ENCODE data around the gene AP4E1.

GRCh38 chr15:50906954-50907600 is 1.4 kb upstream of the AP4E1 start:
- TF ChIP-seq, protein P1, sequence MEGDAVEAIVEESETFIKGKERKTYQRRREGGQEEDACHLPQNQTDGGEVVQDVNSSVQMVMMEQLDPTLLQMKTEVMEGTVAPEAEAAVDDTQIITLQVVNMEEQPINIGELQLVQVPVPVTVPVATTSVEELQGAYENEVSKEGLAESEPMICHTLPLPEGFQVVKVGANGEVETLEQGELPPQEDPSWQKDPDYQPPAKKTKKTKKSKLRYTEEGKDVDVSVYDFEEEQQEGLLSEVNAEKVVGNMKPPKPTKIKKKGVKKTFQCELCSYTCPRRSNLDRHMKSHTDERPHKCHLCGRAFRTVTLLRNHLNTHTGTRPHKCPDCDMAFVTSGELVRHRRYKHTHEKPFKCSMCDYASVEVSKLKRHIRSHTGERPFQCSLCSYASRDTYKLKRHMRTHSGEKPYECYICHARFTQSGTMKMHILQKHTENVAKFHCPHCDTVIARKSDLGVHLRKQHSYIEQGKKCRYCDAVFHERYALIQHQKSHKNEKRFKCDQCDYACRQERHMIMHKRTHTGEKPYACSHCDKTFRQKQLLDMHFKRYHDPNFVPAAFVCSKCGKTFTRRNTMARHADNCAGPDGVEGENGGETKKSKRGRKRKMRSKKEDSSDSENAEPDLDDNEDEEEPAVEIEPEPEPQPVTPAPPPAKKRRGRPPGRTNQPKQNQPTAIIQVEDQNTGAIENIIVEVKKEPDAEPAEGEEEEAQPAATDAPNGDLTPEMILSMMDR (IDR thresholded peaks at IDR 0.05) = no peak
- TF ChIP-seq POLR2A (IDR thresholded peaks at IDR 0.05) = no peak
